Prostate gland (tissue), 2 donors: ENCODE measurements around the gene UBR2.

Source experiments
- POLR2A ChIP-seq: fragments of 450-650 bp; IDR thresholded peaks from one replicate; pipeline ENCODE4 v1.6.1; 2016; ENCODE audit warnings: antibody characterized with exemption, mild to moderate bottlenecking
- POLR2AphosphoS5 ChIP-seq: sonication (generic); formaldehyde crosslinking; IDR thresholded peaks from one replicate; pipeline ENCODE4 v1.6.1; 2017; ENCODE audit warnings: antibody characterized with exemption
- TF ChIP-seq, protein P1 (sequence below), 4 experiments: fragments of 200-600 bp in 2 of 4; fragments of 450-650 bp in 2 of 4; sonication (generic) in 2 of 4; IDR thresholded peaks; 1 replicate in 3 of 4; 2 replicates in 1 of 4; pipeline ENCODE4 v1.5.1; 2016 to 2019; ENCODE audit warnings: antibody characterized with exemption in 4 of 4, mild to moderate bottlenecking in 2 of 4, moderate library complexity in 2 of 4

DNA sequence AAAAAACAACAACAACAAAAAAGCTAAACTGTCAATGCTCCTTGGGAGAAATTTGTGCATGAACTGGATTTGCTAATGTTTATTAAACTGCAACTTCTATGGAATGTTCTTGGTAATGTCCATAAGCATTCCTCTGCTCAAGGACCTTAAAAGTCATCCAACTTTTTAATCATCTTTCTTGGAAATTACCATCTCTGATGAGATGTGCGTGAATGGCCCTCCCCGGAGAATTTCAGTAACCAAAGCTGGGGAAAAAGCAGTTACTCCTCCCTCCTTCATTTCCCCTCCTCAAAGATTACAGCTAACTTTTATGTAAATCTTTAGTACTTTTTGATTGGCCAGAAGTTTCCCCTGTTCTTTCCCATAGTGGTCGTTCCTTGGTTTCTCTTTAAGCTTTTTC is 176.9 kb downstream of the UBR2 start:
- no peak for TF ChIP-seq POLR2A
- TF ChIP-seq, protein P1, sequence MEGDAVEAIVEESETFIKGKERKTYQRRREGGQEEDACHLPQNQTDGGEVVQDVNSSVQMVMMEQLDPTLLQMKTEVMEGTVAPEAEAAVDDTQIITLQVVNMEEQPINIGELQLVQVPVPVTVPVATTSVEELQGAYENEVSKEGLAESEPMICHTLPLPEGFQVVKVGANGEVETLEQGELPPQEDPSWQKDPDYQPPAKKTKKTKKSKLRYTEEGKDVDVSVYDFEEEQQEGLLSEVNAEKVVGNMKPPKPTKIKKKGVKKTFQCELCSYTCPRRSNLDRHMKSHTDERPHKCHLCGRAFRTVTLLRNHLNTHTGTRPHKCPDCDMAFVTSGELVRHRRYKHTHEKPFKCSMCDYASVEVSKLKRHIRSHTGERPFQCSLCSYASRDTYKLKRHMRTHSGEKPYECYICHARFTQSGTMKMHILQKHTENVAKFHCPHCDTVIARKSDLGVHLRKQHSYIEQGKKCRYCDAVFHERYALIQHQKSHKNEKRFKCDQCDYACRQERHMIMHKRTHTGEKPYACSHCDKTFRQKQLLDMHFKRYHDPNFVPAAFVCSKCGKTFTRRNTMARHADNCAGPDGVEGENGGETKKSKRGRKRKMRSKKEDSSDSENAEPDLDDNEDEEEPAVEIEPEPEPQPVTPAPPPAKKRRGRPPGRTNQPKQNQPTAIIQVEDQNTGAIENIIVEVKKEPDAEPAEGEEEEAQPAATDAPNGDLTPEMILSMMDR (IDR thresholded peaks at IDR 0.05), result no peak
- no peak for TF ChIP-seq POLR2AphosphoS5
